Cardiac muscle cell (in vitro differentiated cells and primary cell): ENCODE results near the gene CALB2. TPM values are rescaled to one million over a fixed set of nuclear protein-coding genes. Genes with fewer than 3 reads are reported as not detected.
A peak's percentile ranks its signal among the peaks of the same experiment; 100 is the strongest.

Experiments
- DNase-seq, 2 donors: peaks; one replicate each; pipeline versions ENCODE4 v3.0.0 to v3.0.0-alpha.2; 2010 to 2017; ENCODE audit warnings: low read depth in 1 of 2, low spot score in 1 of 2
- H3K27ac ChIP-seq: fragments of 200-600 bp; sonication (generic); 2 replicates; pipeline ENCODE4 v1.5.1; 2016
- H3K27me3 ChIP-seq: fragments of 200-600 bp; sonication (generic); 2 replicates; pipeline ENCODE4 v1.6.0; 2016; ENCODE audit warnings: control low read depth
- H3K36me3 ChIP-seq: fragments of 200-600 bp; sonication (generic); 2 replicates; pipeline ENCODE4 v1.5.1; 2016; ENCODE audit warnings: control low read depth
- H3K4me1 ChIP-seq: fragments of 200-600 bp; sonication (generic); 2 replicates; pipeline ENCODE4 v1.8.1; 2017; ENCODE audit warnings: low read depth, mild to moderate bottlenecking, mixed run types
- H3K4me3 ChIP-seq: fragments of 200-600 bp; sonication (generic); 2 replicates; pipeline ENCODE4 v1.5.1; 2016; ENCODE audit warnings: mild to moderate bottlenecking
- H3K9me3 ChIP-seq: fragments of 200-600 bp; sonication (generic); 2 replicates; pipeline ENCODE4 v1.5.1; 2017; ENCODE audit warnings: low read depth, mild to moderate bottlenecking, control low read depth
- polyA plus RNA-seq: library from polyadenylated mRNA; unstranded; fragments of >200 nt; fragmentation: Nextera tagmentation; extraction: Ambion mirVana; gene quantifications from 2 replicates; pipeline ENCODE4 v1.2.1, GENCODE V29; 2016
- total RNA-seq: library from RNA; depleted of rRNA; stranded (reverse); fragments of >200 nt; gene quantifications from 2 replicates; pipeline ENCODE4 v1.2.3, GENCODE V29; 2016
- TF ChIP-seq, protein P1 (sequence below): IDR thresholded peaks from 2 replicates; pipeline ENCODE4 v1.5.1; 2012; ENCODE audit warnings: low read depth, mild to moderate bottlenecking, low read length

Gene CALB2
- total and polyA plus RNA-seq, 2 experiments from 2014 or later, result 0.36 to 0.45 TPM

DNA sequence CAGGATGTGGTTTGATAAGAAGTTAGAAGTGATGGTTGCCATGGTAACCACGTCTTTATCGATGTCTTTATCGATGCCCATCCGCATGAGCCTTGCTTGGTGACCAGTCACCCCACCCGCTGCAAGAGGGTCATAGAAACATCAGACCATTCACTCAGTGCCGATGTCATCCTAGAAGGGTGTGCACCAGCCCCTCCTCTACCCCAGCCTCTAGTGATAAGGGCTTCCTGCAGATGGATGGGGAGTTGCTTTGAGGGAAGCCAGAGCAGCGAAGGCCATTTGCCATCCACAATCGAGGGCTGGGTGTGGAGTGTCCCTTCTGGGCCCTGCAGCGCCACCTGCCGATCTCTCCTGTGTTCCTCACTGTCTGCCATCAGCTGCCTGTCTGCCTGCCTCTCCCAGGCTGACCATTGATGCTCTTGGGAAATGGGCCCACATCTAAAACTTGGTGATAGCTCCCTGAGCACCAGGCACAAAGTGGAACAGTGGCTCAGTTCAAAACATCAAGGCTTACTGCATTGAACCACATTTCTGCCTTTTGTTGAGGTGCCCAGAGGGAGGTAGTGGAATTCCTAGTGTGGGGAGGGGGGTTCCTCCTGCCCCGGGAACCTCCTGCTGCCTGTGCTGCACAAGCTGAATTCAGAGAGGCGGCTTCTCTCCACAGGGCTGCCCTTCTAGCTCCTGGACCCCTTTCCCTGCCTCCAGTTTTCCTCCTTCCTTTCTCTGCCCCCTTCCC lies 8.9 kb downstream of the CALB2 start:
- no peaks in the 10 kb centered on the region for H3K4me1 ChIP-seq
- H3K9me3 ChIP-seq, result no peaks in the 10 kb centered on the region
- no peak overlapping the region for H3K4me3 ChIP-seq
- DNase-seq, result peak; percentile 74 to 76
- TF ChIP-seq, protein P1, sequence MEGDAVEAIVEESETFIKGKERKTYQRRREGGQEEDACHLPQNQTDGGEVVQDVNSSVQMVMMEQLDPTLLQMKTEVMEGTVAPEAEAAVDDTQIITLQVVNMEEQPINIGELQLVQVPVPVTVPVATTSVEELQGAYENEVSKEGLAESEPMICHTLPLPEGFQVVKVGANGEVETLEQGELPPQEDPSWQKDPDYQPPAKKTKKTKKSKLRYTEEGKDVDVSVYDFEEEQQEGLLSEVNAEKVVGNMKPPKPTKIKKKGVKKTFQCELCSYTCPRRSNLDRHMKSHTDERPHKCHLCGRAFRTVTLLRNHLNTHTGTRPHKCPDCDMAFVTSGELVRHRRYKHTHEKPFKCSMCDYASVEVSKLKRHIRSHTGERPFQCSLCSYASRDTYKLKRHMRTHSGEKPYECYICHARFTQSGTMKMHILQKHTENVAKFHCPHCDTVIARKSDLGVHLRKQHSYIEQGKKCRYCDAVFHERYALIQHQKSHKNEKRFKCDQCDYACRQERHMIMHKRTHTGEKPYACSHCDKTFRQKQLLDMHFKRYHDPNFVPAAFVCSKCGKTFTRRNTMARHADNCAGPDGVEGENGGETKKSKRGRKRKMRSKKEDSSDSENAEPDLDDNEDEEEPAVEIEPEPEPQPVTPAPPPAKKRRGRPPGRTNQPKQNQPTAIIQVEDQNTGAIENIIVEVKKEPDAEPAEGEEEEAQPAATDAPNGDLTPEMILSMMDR, result peak; percentile 80
- no peak overlapping the region for H3K27ac ChIP-seq
- H3K36me3 ChIP-seq, result no peaks in the 10 kb centered on the region
- no peaks in the 10 kb centered on the region for H3K27me3 ChIP-seq

DNA sequence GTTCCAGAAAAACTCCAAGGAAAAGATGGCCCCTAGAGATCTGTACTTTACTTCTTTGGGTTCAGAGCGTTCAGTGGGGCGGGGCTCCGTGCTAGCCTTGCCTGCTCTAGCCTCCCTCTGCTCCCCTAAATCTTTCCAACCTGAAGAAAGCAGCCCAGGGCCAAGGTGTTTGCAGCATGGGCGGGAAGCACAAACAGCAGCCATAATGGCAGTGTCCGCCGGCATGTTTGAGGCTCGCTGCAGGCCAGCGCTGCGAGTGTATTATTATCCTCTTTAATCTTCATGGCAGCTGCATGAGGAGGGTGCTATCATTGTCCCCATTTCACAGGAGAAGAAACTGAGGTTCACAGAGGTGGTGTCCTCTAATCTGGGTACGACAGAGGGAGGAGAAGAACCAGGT lies 10.4 kb downstream of the CALB2 start:
- Histone ChIP-seq H3K4me3 (no peak overlapping the region), H3K36me3 (no peaks in the 10 kb centered on the region), H3K4me1 (no peaks in the 10 kb centered on the region), H3K27ac (no peak overlapping the region), H3K27me3 (no peaks in the 10 kb centered on the region), H3K9me3 (no peaks in the 10 kb centered on the region)
- no peak for DNase-seq
- TF ChIP-seq, protein P1, result no peak

DNA sequence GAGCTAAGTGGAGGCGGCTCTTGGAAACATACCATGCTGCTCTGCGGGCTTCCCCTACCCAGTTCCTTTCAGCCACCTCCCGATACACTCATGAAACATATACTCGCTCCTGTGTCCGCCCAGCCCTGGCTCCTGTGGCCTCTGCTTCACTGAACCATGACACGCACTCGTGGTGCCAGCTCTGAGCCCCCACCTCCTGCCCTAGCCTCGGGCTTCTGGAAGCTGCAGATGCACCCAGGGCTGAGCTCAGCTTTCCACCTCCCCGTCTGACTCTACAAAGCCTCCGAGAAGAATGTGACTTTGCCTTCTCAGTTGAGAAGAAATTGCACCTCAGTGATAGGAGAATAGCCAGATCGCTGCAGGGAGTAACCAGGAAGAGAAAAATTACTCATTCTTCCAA lies 11.0 kb downstream of the CALB2 start:
- TF ChIP-seq, protein P1, result no peak
- no peaks in the 10 kb centered on the region for H3K9me3 ChIP-seq
- H3K4me3 ChIP-seq, result no peak overlapping the region
- H3K36me3 ChIP-seq, result no peaks in the 10 kb centered on the region
- no peaks in the 10 kb centered on the region for H3K27me3 ChIP-seq
- H3K27ac ChIP-seq, result no peak overlapping the region
- H3K4me1 ChIP-seq, result no peaks in the 10 kb centered on the region
- DNase-seq, result no peak

DNA sequence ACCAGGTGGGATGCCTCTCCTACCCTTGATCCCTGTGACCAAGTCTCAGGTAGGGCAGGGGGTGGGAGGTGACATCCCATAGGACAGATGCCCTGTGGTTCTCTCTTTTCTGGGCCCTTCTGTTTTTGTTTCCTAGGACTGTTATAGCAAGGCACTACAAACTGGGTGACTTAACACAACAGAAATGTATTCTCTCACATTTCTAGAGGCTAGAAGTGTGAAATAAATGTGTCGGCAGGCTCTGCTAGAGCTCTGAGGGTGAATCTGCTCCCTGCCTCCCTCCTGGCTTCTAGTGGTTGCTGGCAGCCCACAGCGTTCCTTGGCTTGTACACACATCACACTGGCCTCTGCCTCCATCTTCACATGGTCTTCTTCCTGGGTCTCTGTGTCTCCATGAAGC lies 12.7 kb downstream of the CALB2 start:
- Histone ChIP-seq H3K36me3 (no peaks in the 10 kb centered on the region), H3K4me1 (no peaks in the 10 kb centered on the region), H3K9me3 (no peaks in the 10 kb centered on the region), H3K27ac (no peak overlapping the region), H3K4me3 (no peak overlapping the region), H3K27me3 (no peaks in the 10 kb centered on the region)
- peak in 1 of 2 donors; percentile 22 for DNase-seq
- TF ChIP-seq, protein P1, result no peak

DNA sequence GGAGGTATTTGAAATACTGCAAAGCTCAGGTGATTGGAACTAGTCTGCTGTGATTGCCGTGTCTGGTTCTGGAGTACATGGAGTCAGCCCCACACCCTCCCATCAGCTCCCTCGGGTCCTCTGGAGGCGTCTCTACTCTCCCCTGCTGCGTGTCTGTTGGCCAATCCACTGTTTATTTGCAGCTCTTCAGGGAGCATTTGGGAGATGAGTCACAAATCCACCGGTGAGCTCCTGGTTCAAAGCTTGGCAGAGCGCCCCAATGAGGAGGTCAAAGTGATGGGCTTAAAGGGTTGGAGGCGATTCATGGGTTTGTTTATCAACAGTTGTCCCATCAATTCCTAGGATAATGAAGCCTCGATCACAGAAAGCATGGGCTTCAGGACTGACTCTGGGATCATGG lies 14.6 kb downstream of the CALB2 start:
- Histone ChIP-seq H3K9me3 (no peaks in the 10 kb centered on the region), H3K27ac (no peak overlapping the region)

More for the DNA sequence above, 14.6 kb downstream of the CALB2 start:
- TF ChIP-seq, protein P1, result no peak
- DNase-seq, result peak in 1 of 2 donors; percentile 76
- H3K27me3 ChIP-seq, result no peaks in the 10 kb centered on the region
- H3K4me1 ChIP-seq, result no peaks in the 10 kb centered on the region
- H3K36me3 ChIP-seq, result no peaks in the 10 kb centered on the region
- no peak overlapping the region for H3K4me3 ChIP-seq
